DND-41 (cell line): ENCODE measurements around the gene NELFE.

Experiments
- EZH2 ChIP-seq: IDR thresholded peaks from 3 replicates; pipeline ENCODE4 v1.6.1; 2012; ENCODE audit warnings: borderline replicate concordance, low read depth, mild to moderate bottlenecking, moderate library complexity, low read length, inconsistent platforms; ENCODE audit not compliant: severe bottlenecking
- TF ChIP-seq, protein P1 (sequence below): IDR thresholded peaks from 2 replicates; pipeline ENCODE4 v1.5.1; 2012; ENCODE audit warnings: borderline replicate concordance, low read length, moderate library complexity, mild to moderate bottlenecking; ENCODE audit not compliant: poor library complexity, severe bottlenecking; ENCODE audit errors: extremely low read depth

DNA sequence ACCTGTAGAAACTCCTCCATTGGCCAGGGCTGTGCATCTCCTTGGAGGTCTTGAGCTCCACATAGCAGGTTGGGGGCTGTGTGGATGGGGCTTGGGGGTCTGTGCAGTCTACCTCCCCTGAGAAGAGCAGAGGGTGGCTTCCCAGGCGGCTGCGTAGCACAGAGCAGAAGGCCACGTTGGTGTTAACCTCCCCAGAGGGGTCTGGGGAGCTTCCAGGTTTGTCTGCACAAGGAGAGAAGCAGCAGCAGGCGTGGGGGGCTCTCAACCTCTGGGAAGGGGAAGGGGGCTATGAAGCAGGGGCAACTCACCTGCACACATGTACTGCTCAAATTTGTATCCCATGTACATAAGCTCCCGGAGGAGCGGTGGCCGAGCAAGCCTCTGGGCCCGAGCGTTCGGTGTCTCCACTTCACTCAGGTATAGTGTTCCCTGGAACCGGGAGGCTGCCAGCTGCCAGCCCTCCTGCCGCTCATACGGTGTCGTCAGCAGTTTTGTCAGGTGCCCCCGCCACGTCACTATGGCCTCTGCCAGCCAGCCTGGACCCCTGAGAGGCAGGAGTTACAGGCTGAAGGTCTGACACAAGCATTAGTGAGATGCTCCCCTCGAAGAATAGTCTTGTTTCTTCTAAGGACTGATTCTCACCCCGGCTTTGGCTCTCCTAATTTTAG, 12.0 kb upstream of the NELFE start:
- TF ChIP-seq, protein P1, sequence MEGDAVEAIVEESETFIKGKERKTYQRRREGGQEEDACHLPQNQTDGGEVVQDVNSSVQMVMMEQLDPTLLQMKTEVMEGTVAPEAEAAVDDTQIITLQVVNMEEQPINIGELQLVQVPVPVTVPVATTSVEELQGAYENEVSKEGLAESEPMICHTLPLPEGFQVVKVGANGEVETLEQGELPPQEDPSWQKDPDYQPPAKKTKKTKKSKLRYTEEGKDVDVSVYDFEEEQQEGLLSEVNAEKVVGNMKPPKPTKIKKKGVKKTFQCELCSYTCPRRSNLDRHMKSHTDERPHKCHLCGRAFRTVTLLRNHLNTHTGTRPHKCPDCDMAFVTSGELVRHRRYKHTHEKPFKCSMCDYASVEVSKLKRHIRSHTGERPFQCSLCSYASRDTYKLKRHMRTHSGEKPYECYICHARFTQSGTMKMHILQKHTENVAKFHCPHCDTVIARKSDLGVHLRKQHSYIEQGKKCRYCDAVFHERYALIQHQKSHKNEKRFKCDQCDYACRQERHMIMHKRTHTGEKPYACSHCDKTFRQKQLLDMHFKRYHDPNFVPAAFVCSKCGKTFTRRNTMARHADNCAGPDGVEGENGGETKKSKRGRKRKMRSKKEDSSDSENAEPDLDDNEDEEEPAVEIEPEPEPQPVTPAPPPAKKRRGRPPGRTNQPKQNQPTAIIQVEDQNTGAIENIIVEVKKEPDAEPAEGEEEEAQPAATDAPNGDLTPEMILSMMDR = no peak
- no peak for TF ChIP-seq EZH2
